Esophagus (tissue), 2 donors: ENCODE results near the gene TULP3. TPM values are rescaled to one million over a fixed set of nuclear protein-coding genes. Genes with fewer than 3 reads are reported as not detected.

Experiments used
- polyA plus RNA-seq, 2 donors: library from polyadenylated mRNA; stranded (reverse); fragments of 200-250 nt; gene quantifications; one replicate each; pipeline ENCODE4 v1.2.3, GENCODE V29; 2013
- donor health status: healthy with polysubstance abuse.
- donor health status: Bipolar disorder and iron deficiency.

TULP3 gene
- polyA plus RNA-seq, 2 donors = 12.8 to 15.0 TPM

Other genes starting within 250 kb of the TULP3 start
- 10 to 100 TPM; 42.0 to 56.6 TPM for gene FKBP4, start 95.9 kb upstream of the TULP3 start, polyA plus RNA-seq
- 10 to 100 TPM; 19.9 to 31.2 TPM for gene ITFG2, start 78.2 kb upstream of the TULP3 start, polyA plus RNA-seq
- gene NRIP2, start 55.9 kb upstream of the TULP3 start, polyA plus RNA-seq = under 1 TPM; 0.47 to 0.67 TPM
- not detected for gene TEX52, start 33.9 kb upstream of the TULP3 start, polyA plus RNA-seq
- gene FOXM1, start 13.7 kb upstream of the TULP3 start, polyA plus RNA-seq = 10 to 100 TPM; 11.6 to 13.8 TPM
- gene RHNO1, start 13.7 kb upstream of the TULP3 start, polyA plus RNA-seq = 10 to 100 TPM; 20.3 to 29.9 TPM
- 1 to 10 TPM; 4.2 to 8.5 TPM for gene TEAD4, start 68.5 kb downstream of the TULP3 start, polyA plus RNA-seq
- gene TSPAN9, start 186.5 kb downstream of the TULP3 start, polyA plus RNA-seq = 1 to 10 TPM; 8.2 to 9.2 TPM